Measurements from ENCODE around the gene RLBP1.

GRCh38 chr15:89170364-89170763, 51.0 kb downstream of the RLBP1 start:
- no peak for TF ChIP-seq CTCF (IDR thresholded peaks at IDR 0.05)
- no peak for TF ChIP-seq POLR2A (IDR thresholded peaks at IDR 0.05)
